PC-3 (cell line): Measurements from ENCODE around the gene FBXO11. TPM values are rescaled to one million over a fixed set of nuclear protein-coding genes. Genes with fewer than 3 reads are reported as not detected.

Source experiments
- ATAC-seq: fragments of 200-7000 bp; cut with Tn5 transposase; 2 replicates; pipeline ENCODE4 v1.9.1; 2020; ENCODE audit warnings: mild to moderate bottlenecking, moderate library complexity
- Bru-seq: library from RNA; stranded (reverse); fragments of 400-500 nt; gene quantifications from one replicate; lab custom pipeline; 2021; lab: Mats Ljungman, UMichigan
- BruChase-seq, 2 experiments: library from RNA; stranded (reverse); fragments of 400-500 nt; gene quantifications; one replicate each; lab custom pipeline; 2021; lab: Mats Ljungman, UMichigan
- BruUV-seq: library from RNA; stranded (reverse); fragments of 400-500 nt; replicated peaks from 2 replicates; lab custom pipeline; 2021; lab: Mats Ljungman, UMichigan
- CTCF ChIA-PET: fragments of 300-600 bp; sonication (Branson Sonifier 250); formaldehyde crosslinking; loops from one replicate; lab custom pipeline; 2022; ENCODE audit warnings: antibody characterized with exemption; lab: Charles Lee
- POLR2A ChIA-PET: fragments of 300-600 bp; sonication (Branson Sonifier 250); formaldehyde crosslinking; loops from one replicate; lab custom pipeline; 2022; ENCODE audit warnings: antibody characterized with exemption; ENCODE audit not compliant: unreplicated experiment; lab: Charles Lee
- DNase-seq: peaks from one replicate; pipeline ENCODE4 v3.0.0-alpha.2; 2015
- H2AFZ ChIP-seq: fragments of 300-600 bp; sonication (generic); 2 replicates; pipeline ENCODE4 v1.6.0; 2016; ENCODE audit warnings: antibody characterized with exemption, low read length
- H3F3A ChIP-seq: fragments of 300-600 bp; sonication (generic); one replicate; pipeline ENCODE4 v1.6.0; 2017; ENCODE audit warnings: antibody characterized with exemption, low read length, control low read depth, mild to moderate bottlenecking; ENCODE audit not compliant: unreplicated experiment
- H3K27ac ChIP-seq: fragments of 300-600 bp; sonication (generic); 2 replicates; pipeline ENCODE4 v1.5.1; 2016; ENCODE audit warnings: mild to moderate bottlenecking, low read length
- H3K27me3 ChIP-seq: fragments of 300-600 bp; sonication (generic); 2 replicates; pipeline ENCODE4 v1.6.1; 2016; ENCODE audit warnings: low read length, mixed read lengths
- H3K36me3 ChIP-seq: fragments of 300-600 bp; sonication (generic); 2 replicates; pipeline ENCODE4 v1.6.1; 2016; ENCODE audit warnings: low read depth, mixed run types, low read length, mixed read lengths
- H3K4me1 ChIP-seq: fragments of 300-600 bp; sonication (generic); 2 replicates; pipeline ENCODE4 v1.5.1; 2016; ENCODE audit warnings: low read length; ENCODE audit not compliant: insufficient read depth
- H3K4me2 ChIP-seq: fragments of 300-600 bp; sonication (generic); 2 replicates; pipeline ENCODE4 v1.6.0; 2016; ENCODE audit warnings: low read length
- H3K4me3 ChIP-seq: fragments of 300-600 bp; sonication (generic); 2 replicates; pipeline ENCODE4 v1.5.1; 2016; ENCODE audit warnings: mild to moderate bottlenecking, low read length, mixed read lengths
- H3K79me2 ChIP-seq: fragments of 300-600 bp; sonication (generic); 2 replicates; pipeline ENCODE4 v1.6.1; 2017; ENCODE audit warnings: low read length, mixed read lengths
- H3K9ac ChIP-seq: fragments of 300-600 bp; sonication (generic); 2 replicates; pipeline ENCODE4 v1.6.0; 2016; ENCODE audit warnings: mild to moderate bottlenecking, low read length
- H3K9me2 ChIP-seq: fragments of 300-600 bp; sonication (generic); replicated peaks from 2 replicates; pipeline ENCODE4 v1.6.1; 2016; ENCODE audit warnings: mixed run types, low read length, mixed read lengths
- H3K9me3 ChIP-seq: fragments of 300-600 bp; sonication (generic); 2 replicates; pipeline ENCODE4 v1.6.1; 2016; ENCODE audit warnings: low read length, mixed read lengths
- H4K20me1 ChIP-seq: fragments of 300-600 bp; sonication (generic); 2 replicates; pipeline ENCODE4 v1.6.1; 2016; ENCODE audit warnings: low read length, mixed read lengths
- CTCF ChIP-seq: fragments of 300-600 bp; sonication (generic); conservative IDR thresholded peaks from 2 replicates; pipeline ENCODE4 v1.5.1; 2017; ENCODE audit warnings: antibody characterized with exemption, low read depth, mild to moderate bottlenecking, low read length
- EZH2 ChIP-seq: fragments of 300-600 bp; sonication (generic); IDR thresholded peaks from one replicate; pipeline ENCODE4 v1.6.1; 2017; ENCODE audit warnings: antibody characterized with exemption, mild to moderate bottlenecking, low read length; ENCODE audit not compliant: unreplicated experiment
- EZH2phosphoT487 ChIP-seq: fragments of 300-600 bp; sonication (generic); IDR thresholded peaks from 2 replicates; pipeline ENCODE4 v1.6.1; 2018; ENCODE audit warnings: mild to moderate bottlenecking, antibody characterized with exemption, low read length, borderline replicate concordance
- intact Hi-C: fragments of 100-400 bp; cut with micrococcal nuclease; formaldehyde crosslinking; loops from 2 replicates; pipeline ENCODE4 v1.9.0; 2023
- long read RNA-seq: library from polyadenylated mRNA; unstranded; transcript quantifications from one replicate; pipeline ENCODE4 v2.0.0, GENCODE V29; 2021; ENCODE audit not compliant: unreplicated experiment
- total RNA-seq: library from RNA; depleted of rRNA; stranded (reverse); fragments of >200 nt; gene quantifications from 2 replicates; pipeline ENCODE4 v1.2.3, GENCODE V29; 2014; rRNA removed

FBXO11 gene
- total RNA-seq (34.8 and 39.6 TPM in 2 replicates), Bru-seq, nascent RNA (percentile 90 among the genes with signal in this experiment), BruChase-seq, experiment 1, labeled RNA remaining after a 6-hour chase (percentile 86 among the genes with signal in this experiment), BruChase-seq, experiment 2, labeled RNA remaining after a 2-hour chase (percentile 88 among the genes with signal in this experiment)
- long read RNA-seq, full-length matches to known transcripts, result 63 of 109 reads
- long read RNA-seq, partial matches to known transcripts, result 15 of 109 reads
- long read RNA-seq, other reads (novel, unspliced or antisense), result 31 of 109 reads

- Histone ChIP-seq H3K36me3 (no peaks in the 10 kb centered on the region), H3K27ac (peak within 1 kb of the TSS; percentile 90), H3K79me2 (peaks cover 42% of the 10 kb centered on the region), H2AFZ (peak within 1 kb of the TSS; percentile 88), H3K9me3 (no peaks in the 10 kb centered on the region), H3K9ac (peak within 1 kb of the TSS; percentile 86), H3K27me3 (no peaks in the 10 kb centered on the region), H3F3A (no peaks in the 10 kb centered on the region), H4K20me1 (peaks cover 30% of the 10 kb centered on the region), H3K4me3 (peak within 1 kb of the TSS; percentile 86), H3K4me1 (peaks cover 14% of the 10 kb centered on the region), H3K9me2 (no peaks in the 10 kb centered on the region), H3K4me2 (peak within 1 kb of the TSS; percentile 95)
- TF ChIP-seq EZH2 (no peak), CTCF (peak; percentile 65)
- peak; percentile 98 for DNase-seq
- CTCF ChIA-PET, result interaction anchor here (0.6 to 1.9 kb wide), 5 partner anchors 8 to 469 kb away, joined by 3 to 16 read pairs (median 3); no protein-coding TSS in a partner anchor
- ATAC-seq, result peak; percentile 81
- POLR2A ChIA-PET, result interaction anchor here (0.6 to 1.2 kb wide), 4 partner anchors 40 to 200 kb away, joined by 3 to 5 read pairs (median 3); no protein-coding TSS in a partner anchor
- intact Hi-C loops, result loop anchor here (1.0 kb wide), 2 partner anchors 200 to 514 kb away; no protein-coding TSS in a partner anchor
- no TSS peak for BruUV-seq
Measured at GRCh38 chr2:47906157-47907038, at the start of gene FBXO11. FBXO11 (minus strand) TSS chr2:47906498; CDS start chr2:47905720, 778 bp downstream.

DNA sequence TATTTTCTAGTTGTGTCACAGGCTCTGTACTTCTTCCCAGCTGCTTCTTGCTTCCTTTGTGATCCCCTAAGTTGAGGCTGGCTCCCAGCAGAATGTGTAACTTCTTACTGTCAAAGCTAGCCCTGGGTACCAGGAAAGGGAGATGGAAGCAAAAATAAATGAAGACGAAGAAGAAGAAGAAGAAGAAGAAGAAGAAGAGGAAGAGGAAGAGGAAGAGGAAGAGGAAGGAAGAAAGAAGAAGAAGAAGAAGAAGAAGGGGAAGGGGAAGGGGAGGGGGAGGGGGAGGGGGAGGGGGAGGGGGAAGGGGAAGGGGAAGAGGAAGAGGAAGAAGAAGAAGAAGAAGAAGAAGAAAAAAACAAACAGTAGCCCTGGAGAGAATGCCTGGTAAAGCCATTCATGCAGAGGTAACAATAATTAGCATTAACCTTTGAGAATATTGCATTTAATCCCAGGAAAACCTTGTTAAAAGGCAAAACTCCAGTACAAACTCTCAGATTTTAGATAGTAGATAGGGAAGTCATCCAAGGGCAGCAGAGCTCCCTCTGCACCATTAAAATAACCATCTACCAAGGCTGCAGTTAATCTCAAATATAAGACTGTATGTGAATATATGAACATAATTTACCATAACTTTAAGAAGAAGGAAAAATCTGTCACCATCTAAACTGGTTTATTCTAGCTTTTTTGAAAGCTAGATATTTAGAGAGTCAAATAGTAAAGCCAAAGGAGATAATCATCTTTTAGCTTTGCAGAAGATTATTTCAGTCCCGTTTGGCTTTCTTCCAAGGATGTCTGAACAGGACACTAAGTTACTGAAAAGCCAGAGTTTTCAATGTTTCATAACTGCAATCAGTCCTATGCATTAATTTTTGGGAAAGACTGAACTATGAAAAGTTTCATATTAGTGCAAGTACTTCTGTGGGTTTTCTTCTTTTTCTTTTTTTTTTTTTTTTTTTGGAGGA lies 44.3 kb upstream of the FBXO11 start:
- H3K27ac ChIP-seq, result no peak overlapping the region
- H3K9ac ChIP-seq, result no peak overlapping the region
- intact Hi-C loops, result no loop called here
- DNase-seq (no peak), ATAC-seq (no peak)
- no peak overlapping the region for H3K4me2 ChIP-seq
- no peaks in the 10 kb centered on the region for H3K9me2 ChIP-seq
- H3K36me3 ChIP-seq, result no peaks in the 10 kb centered on the region
- H2AFZ ChIP-seq, result no peak overlapping the region
- TF ChIP-seq CTCF (no peak), EZH2phosphoT487 (no peak)
- no peaks in the 10 kb centered on the region for H3K9me3 ChIP-seq
- H3K27me3 ChIP-seq, result peaks cover 28% of the 10 kb centered on the region
- H3F3A ChIP-seq, result no peaks in the 10 kb centered on the region
- ChIA-PET CTCF (no interaction called here), POLR2A (no interaction called here)
- H3K79me2 ChIP-seq, result no peaks in the 10 kb centered on the region
- BruUV-seq, result no TSS peak
- H3K4me1 ChIP-seq, result no peaks in the 10 kb centered on the region
- no peaks in the 10 kb centered on the region for H4K20me1 ChIP-seq
- no peak overlapping the region for H3K4me3 ChIP-seq
